Islet of Langerhans (tissue), 1 donor: Measurements from ENCODE around the gene KLF8.

Experiments
- FAIRE-seq: peaks from one replicate; lab custom pipeline; 2011; peaks lifted over from hg19 to GRCh38; lab: Jason Lieb, UNC

Gene KLF8

GRCh38 chrX:56310581-56310980 lies 78.4 kb downstream of the KLF8 start:
- FAIRE-seq = no peak

- FAIRE-seq = peak; percentile 62
Observed at GRCh38 chrX:56313308-56313707, 81.2 kb downstream of the KLF8 start.

- FAIRE-seq = no peak
Observed at GRCh38 chrX:56314334-56314733, 82.2 kb downstream of the KLF8 start.

- FAIRE-seq = no peak
Observed at GRCh38 chrX:56318076-56318475, 85.9 kb downstream of the KLF8 start.

- no peak for FAIRE-seq
Observed at GRCh38 chrX:56319165-56319564, 87.0 kb downstream of the KLF8 start.
